ENCODE results near the gene OTULINL.
"Not testable (repeated sequence)": the region's sequence is repeated elsewhere in the genome, so short reads cannot be mapped to it uniquely, and the experiment has no call there.

Gene OTULINL

GRCh38 chr5:14581106-14581890, at the start of gene OTULINL:
Gene OTULINL, plus strand, starts transcription at chr5:14581792. Its CDS starts 103 bp downstream, at chr5:14581895.
- DNase-seq (ENCODE audit: low read depth in 2 of 2) = peak; percentile 70 to 79

- DNase-seq (ENCODE audit: low read depth in 2 of 2) = no peak
These were observed 49.4 kb upstream of the OTULINL start for GRCh38 chr5:14532180-14532579.

- no peak for DNase-seq (ENCODE audit: low read depth in 2 of 2)
These were observed 46.8 kb upstream of the OTULINL start for GRCh38 chr5:14534773-14535172.

- no peak for DNase-seq (ENCODE audit: low read depth in 2 of 2)
These were observed 36.3 kb upstream of the OTULINL start for GRCh38 chr5:14545308-14545707.

- no peak for DNase-seq (ENCODE audit: low read depth in 2 of 2)
These were observed 35.7 kb upstream of the OTULINL start for GRCh38 chr5:14545862-14546261.

GRCh38 chr5:14547666-14548065, 33.9 kb upstream of the OTULINL start:
- no peak for DNase-seq (ENCODE audit: low read depth in 2 of 2)

- DNase-seq (ENCODE audit: low read depth in 2 of 2) = no peak
These were observed 30.4 kb upstream of the OTULINL start for GRCh38 chr5:14551211-14551610.

GRCh38 chr5:14552017-14552416, 29.6 kb upstream of the OTULINL start:
- no peak for DNase-seq (ENCODE audit: low read depth in 2 of 2)

- DNase-seq (ENCODE audit: low read depth in 2 of 2) = not testable (repeated sequence)
These were observed 27.3 kb upstream of the OTULINL start for GRCh38 chr5:14554288-14554687.

GRCh38 chr5:14556015-14556414, 25.6 kb upstream of the OTULINL start:
- no peak for DNase-seq (ENCODE audit: low read depth in 2 of 2)

GRCh38 chr5:14557203-14557770, 24.3 kb upstream of the OTULINL start:
- no peak for DNase-seq (ENCODE audit: low read depth in 2 of 2)

- DNase-seq (ENCODE audit: low read depth in 2 of 2) = no peak
These were observed 23.7 kb upstream of the OTULINL start for GRCh38 chr5:14557791-14558415.

GRCh38 chr5:14560091-14560595, 21.4 kb upstream of the OTULINL start:
- DNase-seq (ENCODE audit: low read depth in 2 of 2) = no peak

GRCh38 chr5:14561741-14562140, 19.9 kb upstream of the OTULINL start:
- DNase-seq (ENCODE audit: low read depth in 2 of 2) = no peak

- DNase-seq (ENCODE audit: low read depth in 2 of 2) = no peak
These were observed 13.3 kb upstream of the OTULINL start for GRCh38 chr5:14568333-14568732.

GRCh38 chr5:14569948-14570691, 11.5 kb upstream of the OTULINL start:
- DNase-seq (ENCODE audit: low read depth in 2 of 2) = no peak

GRCh38 chr5:14571901-14572300, 9.7 kb upstream of the OTULINL start:
- no peak for DNase-seq (ENCODE audit: low read depth in 2 of 2)

- no peak for DNase-seq (ENCODE audit: low read depth in 2 of 2)
These were observed 9.2 kb upstream of the OTULINL start for GRCh38 chr5:14572385-14572784.

GRCh38 chr5:14572836-14573235, 8.8 kb upstream of the OTULINL start:
- DNase-seq (ENCODE audit: low read depth in 2 of 2) = no peak

- no peak for DNase-seq (ENCODE audit: low read depth in 2 of 2)
These were observed 7.5 kb upstream of the OTULINL start for GRCh38 chr5:14574096-14574495.

- DNase-seq (ENCODE audit: low read depth in 2 of 2) = no peak
These were observed 6.6 kb upstream of the OTULINL start for GRCh38 chr5:14574891-14575508.

GRCh38 chr5:14576206-14576605, 5.4 kb upstream of the OTULINL start:
- no peak for DNase-seq (ENCODE audit: low read depth in 2 of 2)
